NCI-H2107 treated with DMSO at 0.1 percent for 48 hours (cell line): ENCODE data around the gene DDAH2.
A peak's percentile ranks its signal among the peaks of the same experiment; 100 is the strongest.

Experiments
- DNase-seq: peaks from one replicate; lab custom pipeline; 2025; ENCODE audit not compliant: unreplicated experiment; lab: John Stamatoyannopoulos, UW

Gene DDAH2, protein sequence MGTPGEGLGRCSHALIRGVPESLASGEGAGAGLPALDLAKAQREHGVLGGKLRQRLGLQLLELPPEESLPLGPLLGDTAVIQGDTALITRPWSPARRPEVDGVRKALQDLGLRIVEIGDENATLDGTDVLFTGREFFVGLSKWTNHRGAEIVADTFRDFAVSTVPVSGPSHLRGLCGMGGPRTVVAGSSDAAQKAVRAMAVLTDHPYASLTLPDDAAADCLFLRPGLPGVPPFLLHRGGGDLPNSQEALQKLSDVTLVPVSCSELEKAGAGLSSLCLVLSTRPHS

DNA sequence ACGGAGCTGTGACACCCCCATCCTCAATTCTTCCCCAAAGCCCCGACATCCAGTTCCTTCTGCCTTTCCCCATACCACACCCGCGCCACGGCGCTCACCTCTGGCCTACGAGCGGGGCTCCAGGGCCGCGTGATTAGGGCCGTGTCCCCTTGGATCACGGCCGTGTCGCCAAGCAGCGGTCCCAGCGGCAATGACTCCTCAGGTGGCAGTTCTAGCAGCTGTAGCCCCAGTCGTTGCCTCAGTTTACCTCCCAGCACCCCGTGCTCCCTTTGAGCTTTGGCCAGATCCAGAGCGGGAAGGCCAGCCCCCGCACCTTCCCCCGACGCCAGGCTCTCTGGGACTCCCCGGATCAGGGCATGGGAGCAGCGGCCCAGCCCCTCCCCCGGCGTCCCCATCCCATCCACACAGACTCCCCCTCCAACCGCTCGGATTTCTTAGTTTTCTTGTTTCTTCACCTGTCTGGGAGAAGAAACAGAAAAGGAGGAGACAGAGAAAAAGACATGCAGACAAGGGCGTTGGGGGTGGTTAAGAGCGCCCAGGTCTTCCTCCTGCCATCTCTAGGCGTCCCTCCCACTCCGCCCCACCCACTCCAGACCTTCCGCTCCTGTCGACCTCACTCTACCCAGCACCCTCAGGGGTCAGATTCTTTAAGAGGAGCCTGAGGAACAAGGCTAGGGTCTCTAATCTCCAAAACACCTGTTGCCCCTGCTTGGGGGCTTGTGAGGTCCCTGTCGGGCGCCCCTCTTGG lies at the start of gene DDAH2:
TSS of gene DDAH2 (minus strand) at position 533 of the 748 bp plus-strand sequence. CDS start at position 395, 138 bp downstream.
- DNase-seq: no peak

GRCh38 chr6:31778193-31778592 lies 49.1 kb upstream of the DDAH2 start:
- no peak for DNase-seq

- no peak for DNase-seq
Observed at GRCh38 chr6:31777667-31778050, 48.6 kb upstream of the DDAH2 start.

GRCh38 chr6:31776989-31777666 lies 48.0 kb upstream of the DDAH2 start, which contains the start of gene VWA7:
Gene VWA7 (minus strand): TSS chr6:31777328. CDS start chr6:31776779, 549 bp downstream.
- DNase-seq: peak; percentile 7

DNA sequence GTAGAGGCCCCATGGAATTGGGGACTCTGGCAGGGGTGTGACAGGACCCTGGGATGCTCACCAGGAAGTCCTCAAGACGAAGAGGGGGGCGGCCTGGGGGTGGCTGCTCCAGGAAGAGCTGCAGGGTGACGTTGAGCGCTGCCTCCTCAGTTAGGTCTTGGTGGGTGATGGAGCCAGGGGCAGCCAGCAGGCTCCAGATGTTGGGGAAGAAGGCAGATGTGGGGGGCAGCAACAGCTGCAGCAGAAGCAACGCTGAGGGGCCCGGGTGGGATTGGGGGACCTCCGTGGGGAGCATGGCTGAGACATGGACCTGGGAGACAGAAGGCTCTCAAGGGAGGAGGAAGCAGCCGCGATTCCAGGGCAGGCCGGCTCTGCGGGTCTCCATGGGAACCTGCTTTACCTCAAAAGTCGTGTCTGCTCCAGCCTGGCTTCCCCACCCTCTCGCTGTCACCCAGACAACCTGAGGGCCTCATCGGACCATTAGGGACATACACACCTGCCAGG lies 47.4 kb upstream of the DDAH2 start:
- DNase-seq: no peak

GRCh38 chr6:31775633-31776484 lies 46.8 kb upstream of the DDAH2 start:
- DNase-seq: no peak

DNA sequence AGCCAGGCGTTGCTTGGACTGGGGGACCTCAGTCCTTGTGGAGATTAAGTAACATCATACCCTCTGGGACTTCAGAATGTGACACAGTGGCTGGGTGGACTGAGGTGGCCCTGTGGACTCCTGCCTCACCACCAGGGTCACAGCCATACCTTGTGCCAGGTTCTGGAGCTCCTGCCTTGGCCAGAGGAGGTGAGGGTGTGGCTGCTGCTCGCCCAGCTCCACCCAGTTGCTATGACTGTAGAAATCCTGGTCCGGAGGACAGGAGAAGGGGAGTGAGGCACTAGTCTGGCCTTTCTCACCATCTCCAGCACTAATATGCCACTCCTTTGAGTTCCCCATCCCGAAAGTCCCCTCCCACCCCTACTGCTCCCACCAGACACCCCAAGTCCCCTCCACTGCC lies 46.1 kb upstream of the DDAH2 start:
- no peak for DNase-seq

GRCh38 chr6:31771992-31772358 lies 42.9 kb upstream of the DDAH2 start:
- DNase-seq: no peak

GRCh38 chr6:31770860-31771259 lies 41.8 kb upstream of the DDAH2 start:
- no peak for DNase-seq

DNA sequence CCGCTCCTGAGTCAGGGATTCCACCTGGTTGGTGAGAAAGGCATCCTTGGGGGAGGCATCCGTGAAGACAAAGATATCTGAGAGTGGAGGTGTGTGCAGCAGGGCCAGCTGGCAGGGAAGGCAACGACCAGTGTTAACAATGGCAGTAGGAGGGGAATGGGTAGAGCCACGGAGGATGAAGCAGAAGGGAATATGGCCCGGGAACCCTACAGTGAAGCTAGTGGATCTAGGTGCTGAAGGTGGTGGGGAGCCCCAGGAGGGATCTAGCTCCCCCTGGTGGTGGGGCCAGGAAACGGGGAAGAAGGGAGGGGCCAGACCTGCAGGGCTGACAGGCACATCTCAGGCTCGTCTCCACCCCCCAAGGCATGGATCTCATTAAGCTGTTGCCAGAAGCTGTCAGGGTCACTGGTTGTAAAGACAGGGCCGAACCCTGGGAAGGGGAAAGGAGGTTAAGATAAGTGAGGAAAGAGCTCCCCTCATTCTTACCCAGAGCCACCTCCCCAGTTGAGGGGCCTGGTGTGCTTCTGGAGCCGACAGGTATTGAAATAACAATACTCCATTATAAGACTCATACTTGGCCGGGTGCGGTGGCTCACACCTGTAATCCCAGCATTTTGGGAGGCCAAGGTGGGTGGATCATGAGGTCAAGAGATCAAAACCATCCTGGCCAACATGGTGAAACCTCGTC lies 40.7 kb upstream of the DDAH2 start:
- peak; percentile 2 for DNase-seq

GRCh38 chr6:31768363-31769257 lies 39.5 kb upstream of the DDAH2 start:
- DNase-seq: no peak

DNA sequence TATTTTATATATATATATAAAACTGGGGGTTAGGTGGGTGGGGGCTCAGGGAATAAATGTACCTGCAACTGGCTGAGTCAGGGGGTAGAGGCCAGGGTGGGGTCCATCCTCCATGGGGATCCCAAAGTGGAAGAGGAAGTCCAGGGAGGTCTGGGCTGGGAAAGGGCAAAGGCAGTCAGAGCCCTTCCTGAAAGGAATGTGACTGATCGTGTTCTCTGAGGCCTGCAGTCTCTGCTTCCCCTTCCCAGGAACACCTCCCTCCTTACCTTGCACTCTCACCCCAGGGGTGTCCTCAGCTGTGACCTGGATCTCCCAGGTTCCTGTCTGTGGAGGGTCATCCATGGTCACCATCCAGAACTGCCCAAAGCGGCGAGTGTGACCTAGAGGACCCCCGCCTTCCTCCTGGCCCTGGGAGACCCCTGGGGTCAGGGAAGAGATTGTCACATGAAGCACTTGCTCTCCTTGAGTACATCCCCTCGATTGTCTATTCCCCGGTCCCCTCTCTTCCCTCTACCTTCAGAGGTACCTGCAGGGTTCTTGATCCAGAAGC lies 38.1 kb upstream of the DDAH2 start:
- DNase-seq: no peak

GRCh38 chr6:31765910-31766794 lies 37.1 kb upstream of the DDAH2 start:
- no peak for DNase-seq

DNA sequence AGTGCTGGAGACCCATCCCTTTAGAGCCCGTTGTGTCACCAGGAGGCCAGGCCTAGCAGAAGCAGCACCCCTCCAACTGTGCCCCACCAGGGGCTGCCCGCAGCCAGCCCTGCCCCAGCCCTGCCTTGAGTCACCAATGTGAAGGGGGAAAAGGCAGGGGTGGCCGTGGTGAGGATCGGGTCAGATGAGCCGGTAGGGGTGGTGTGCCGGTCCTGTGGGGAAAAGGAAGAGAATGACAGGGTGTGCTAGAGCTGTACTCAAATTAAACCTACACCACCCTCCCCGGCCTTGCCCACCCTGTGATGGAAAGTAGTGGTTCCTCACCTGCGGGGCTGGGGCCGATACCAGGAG lies 36.4 kb upstream of the DDAH2 start:
- no peak for DNase-seq

DNA sequence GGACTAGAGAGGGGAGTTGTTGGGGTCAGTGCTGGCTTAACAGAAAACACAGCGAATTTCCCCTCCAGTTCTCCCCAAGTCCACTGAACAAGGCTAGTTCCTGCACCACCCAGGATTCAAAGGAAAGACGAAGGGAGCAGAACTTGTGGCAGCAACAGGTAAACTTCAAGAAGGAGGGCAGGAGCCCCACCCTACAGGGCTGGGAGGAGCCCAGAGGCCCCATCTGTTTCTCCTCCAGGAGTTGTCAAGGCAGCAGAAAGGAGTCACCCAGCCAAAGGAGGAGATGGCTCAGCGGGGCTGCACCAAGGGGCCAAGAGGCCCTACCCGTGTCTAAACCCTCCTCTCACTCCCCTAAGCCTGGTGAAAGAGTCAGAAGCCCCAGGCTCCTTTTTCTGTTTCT lies 35.1 kb upstream of the DDAH2 start:
- DNase-seq: no peak

GRCh38 chr6:31763619-31763940 lies 34.5 kb upstream of the DDAH2 start:
- DNase-seq: no peak

GRCh38 chr6:31762878-31763618 lies 33.9 kb upstream of the DDAH2 start:
- DNase-seq: no peak

DNA sequence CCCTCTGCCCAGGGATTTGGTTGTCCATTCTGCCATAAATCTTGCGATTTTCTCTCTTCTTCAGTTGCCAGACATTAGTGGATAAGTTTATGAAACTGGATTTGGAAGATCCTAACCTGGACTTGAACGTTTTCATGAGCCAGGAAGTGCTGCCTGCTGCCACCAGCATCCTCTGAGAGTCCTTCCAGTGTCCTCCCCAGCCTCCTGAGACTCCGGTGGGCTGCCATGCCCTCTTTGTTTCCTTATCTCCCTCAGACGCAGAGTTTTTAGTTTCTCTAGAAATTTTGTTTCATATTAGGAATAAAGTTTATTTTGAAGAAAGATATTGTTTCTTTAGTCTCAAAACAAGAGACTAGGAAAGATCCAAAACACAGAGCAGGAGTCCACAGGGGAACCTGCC lies 33.3 kb upstream of the DDAH2 start, which contains the start of gene SAPCD1:
TSS of gene SAPCD1 (plus strand) at position 301 of the 400 bp plus-strand sequence. CDS start 399 bp downstream, outside the sequence.
- DNase-seq: no peak
